SU-DHL-6 (cell line): ENCODE measurements around the gene GNAT2.

Experiments used
- CTCF ChIP-seq: fragments of 200-600 bp; sonication (generic); IDR thresholded peaks from one replicate; pipeline ENCODE4 v1.5.1; 2017; ENCODE audit warnings: antibody characterized with exemption, mild to moderate bottlenecking, low read length, moderate library complexity; ENCODE audit not compliant: insufficient read depth, poor library complexity, severe bottlenecking
- EZH2phosphoT487 ChIP-seq: fragments of 200-600 bp; sonication (generic), shearing (Covaris generic); conservative IDR thresholded peaks from 2 replicates; pipeline ENCODE4 v1.6.1; 2018; ENCODE audit warnings: mild to moderate bottlenecking, antibody characterized with exemption, low read length, moderate library complexity, mixed read lengths

GRCh38 chr1:109618661-109619575 is 498 bp downstream of the GNAT2 start:
- no peak for TF ChIP-seq CTCF
- TF ChIP-seq EZH2phosphoT487 = no peak
